Mesendoderm (in vitro differentiated cells): ENCODE measurements around the gene FAM9C. TPM values are rescaled to one million over a fixed set of nuclear protein-coding genes. Genes with fewer than 3 reads are reported as not detected.

Experiments used
- DNase-seq: peaks from one replicate; pipeline ENCODE4 v3.0.0; 2013
- H2AK5ac ChIP-seq: 2 replicates; pipeline ENCODE4 v1.6.1; 2013; ENCODE audit warnings: low read length, inconsistent platforms
- H2BK120ac ChIP-seq: 2 replicates; pipeline ENCODE4 v1.6.1; 2013; ENCODE audit warnings: low read depth, mild to moderate bottlenecking, low read length, moderate library complexity, mixed read lengths
- H2BK15ac ChIP-seq: replicated peaks from 2 replicates; pipeline ENCODE4 v1.6.1; 2013; ENCODE audit warnings: low read depth, mild to moderate bottlenecking, moderate library complexity
- H2BK5ac ChIP-seq: 2 replicates; pipeline ENCODE4 v1.6.1; 2013; ENCODE audit warnings: low read length, inconsistent platforms
- H3K18ac ChIP-seq: 2 replicates; pipeline ENCODE4 v1.6.1; 2013; ENCODE audit warnings: mild to moderate bottlenecking, low read length, mixed read lengths
- H3K23ac ChIP-seq: one replicate; pipeline ENCODE4 v1.6.1; 2013; ENCODE audit warnings: low read length
- H3K27ac ChIP-seq: 2 replicates; pipeline ENCODE4 v1.5.1; 2013; ENCODE audit warnings: low read depth, mild to moderate bottlenecking, inconsistent platforms, low read length, moderate library complexity
- H3K27me3 ChIP-seq: 2 replicates; pipeline ENCODE4 v1.6.1; 2013; ENCODE audit warnings: low read length, control low read depth, mild to moderate bottlenecking, inconsistent platforms; ENCODE audit not compliant: insufficient read depth, poor library complexity
- H3K36me3 ChIP-seq: 2 replicates; pipeline ENCODE4 v1.6.1; 2013; ENCODE audit warnings: low read length, inconsistent platforms; ENCODE audit not compliant: control insufficient read depth, insufficient read depth
- H3K4ac ChIP-seq: one replicate; pipeline ENCODE4 v1.6.1; 2013; ENCODE audit warnings: low read depth, mild to moderate bottlenecking, low read length, moderate library complexity
- H3K4me1 ChIP-seq: 2 replicates; pipeline ENCODE4 v1.6.1; 2013; ENCODE audit warnings: low read depth, low read length, inconsistent platforms; ENCODE audit not compliant: control insufficient read depth
- H3K4me2 ChIP-seq: 2 replicates; pipeline ENCODE4 v1.6.1; 2013; ENCODE audit warnings: low read length
- H3K4me3 ChIP-seq: 2 replicates; pipeline ENCODE4 v1.5.1; 2013; ENCODE audit warnings: mild to moderate bottlenecking, low read length
- H3K56ac ChIP-seq: one replicate; pipeline ENCODE4 v1.6.1; 2013; ENCODE audit warnings: low read length
- H3K79me1 ChIP-seq: 2 replicates; pipeline ENCODE4 v1.6.1; 2013; ENCODE audit warnings: low read length, inconsistent platforms
- H3K79me2 ChIP-seq: 2 replicates; pipeline ENCODE4 v1.6.1; 2013; ENCODE audit warnings: mild to moderate bottlenecking, low read length; ENCODE audit not compliant: control insufficient read depth, insufficient read depth
- H3K9ac ChIP-seq: 2 replicates; pipeline ENCODE4 v1.6.1; 2013; ENCODE audit warnings: low read length, inconsistent platforms
- H4K5ac ChIP-seq: one replicate; pipeline ENCODE4 v1.6.1; 2013; ENCODE audit warnings: low read length
- H4K8ac ChIP-seq: one replicate; pipeline ENCODE4 v1.6.1; 2013; ENCODE audit warnings: low read depth, mild to moderate bottlenecking, control low read depth, low read length, moderate library complexity
- WGBS: extraction: QIAGEN DNeasy Blood & Tissue Kit; methylation state at CpG from one replicate; pipeline ENCODE4 v1.1.7; 2013; ENCODE audit warnings: low lambda C conversion rate, missing lambda C conversion rate; ENCODE audit not compliant: insufficient coverage; ENCODE audit errors: extremely low coverage; 5-methylcytosine and 5-hydroxymethylcytosine counted together
- polyA plus RNA-seq, 2 experiments: library from polyadenylated mRNA; stranded (reverse); fragments of 200-250 nt; gene quantifications; one replicate each; pipeline ENCODE4 v1.2.3, GENCODE V29; 2013

The FAM9C gene
- 0.21 TPM for polyA plus RNA-seq (2013, experiment 1 of 2)
- polyA plus RNA-seq (2013, experiment 2 of 2) = 0.20 TPM

DNA sequence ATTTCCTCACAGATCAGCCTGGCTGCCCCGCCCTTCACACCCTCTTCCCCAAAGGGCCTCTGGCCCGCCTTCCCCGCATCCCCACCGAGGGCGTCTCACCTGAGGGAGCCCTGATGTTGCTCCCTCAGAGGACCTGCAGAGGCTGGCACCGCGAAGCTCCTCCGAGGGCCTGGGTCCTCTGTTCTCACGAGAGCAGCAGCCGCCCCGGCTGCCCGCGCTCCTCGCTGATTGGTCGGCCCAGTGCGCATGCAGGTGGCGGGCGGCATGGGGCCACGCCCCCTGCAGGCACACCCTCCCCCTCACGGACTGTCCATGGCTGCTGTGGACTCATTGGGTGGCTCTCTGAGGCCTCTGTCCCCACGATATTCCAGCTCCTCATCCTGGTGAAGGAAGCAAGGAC is at the start of gene FAM9C:
FAM9C (minus strand) TSS at position 180 of the 400 bp plus-strand sequence. CDS start 831 bp downstream, outside the sequence.
- Histone ChIP-seq H3K4me1 (no peaks in the 10 kb centered on the region), H2BK15ac (no peak within 1 kb of the TSS), H3K18ac (no peak within 1 kb of the TSS), H3K9ac (no peak within 1 kb of the TSS), H3K56ac (no peak within 1 kb of the TSS), H3K79me1 (no peaks in the 10 kb centered on the region), H2AK5ac (no peak within 1 kb of the TSS), H3K23ac (no peak within 1 kb of the TSS), H3K36me3 (no peaks in the 10 kb centered on the region), H2BK120ac (no peak within 1 kb of the TSS), H2BK5ac (no peak within 1 kb of the TSS), H3K4ac (no peak within 1 kb of the TSS), H3K27me3 (no peaks in the 10 kb centered on the region), H4K8ac (no peak within 1 kb of the TSS), H4K5ac (no peak within 1 kb of the TSS), H3K27ac (no peak within 1 kb of the TSS), H3K4me2 (no peak within 1 kb of the TSS), H3K4me3 (no peak within 1 kb of the TSS), H3K79me2 (no peaks in the 10 kb centered on the region)
- no peak for DNase-seq
- no CpG with 5 or more reads among the region's 21 CpGs for WGBS

DNA sequence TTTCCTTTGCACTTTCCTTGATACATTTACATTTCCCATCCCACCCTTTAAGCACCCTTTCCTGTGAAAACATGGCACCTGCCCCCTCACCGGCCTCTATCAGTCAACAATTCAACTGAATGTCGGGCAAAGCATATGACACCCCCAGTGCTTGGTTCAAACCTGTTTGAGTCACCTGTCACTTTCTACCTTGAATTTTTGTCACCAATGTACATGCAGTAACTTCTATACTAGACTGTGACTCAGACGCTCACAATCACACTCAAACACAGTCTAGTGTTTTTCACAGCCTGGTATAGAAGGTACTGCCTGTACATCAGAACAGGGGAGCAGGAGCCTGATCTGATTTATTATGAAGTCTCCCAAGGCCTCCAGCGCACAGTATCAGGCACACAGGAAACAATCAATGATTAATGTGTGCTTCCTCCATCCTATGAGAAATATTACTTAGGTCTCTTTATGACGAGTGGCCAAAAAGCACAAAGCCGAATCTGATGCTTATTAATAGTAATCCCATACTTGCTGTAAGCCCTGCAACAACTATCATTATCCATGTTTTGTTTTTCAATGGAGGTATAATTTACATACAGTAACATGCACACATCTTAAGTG is 49.2 kb upstream of the FAM9C start:
- Histone ChIP-seq H3K4ac (no peak overlapping the region), H2BK15ac (no peak overlapping the region), H3K4me1 (no peaks in the 10 kb centered on the region), H3K27ac (no peak overlapping the region), H3K4me3 (no peak overlapping the region), H3K23ac (no peak overlapping the region), H3K79me2 (no peaks in the 10 kb centered on the region), H3K36me3 (no peaks in the 10 kb centered on the region), H2BK5ac (no peak overlapping the region), H4K8ac (no peak overlapping the region), H2BK120ac (no peak overlapping the region), H2AK5ac (no peak overlapping the region), H3K27me3 (no peaks in the 10 kb centered on the region), H3K4me2 (no peak overlapping the region), H3K79me1 (no peaks in the 10 kb centered on the region), H3K9ac (no peak overlapping the region), H4K5ac (no peak overlapping the region), H3K18ac (no peak overlapping the region), H3K56ac (no peak overlapping the region)
- no CpG with 5 or more reads among the region's 6 CpGs for WGBS
- DNase-seq = no peak

GRCh38 chrX:13092455-13092941 is 48.1 kb upstream of the FAM9C start:
- H3K79me2 ChIP-seq = no peaks in the 10 kb centered on the region
- H4K8ac ChIP-seq = no peak overlapping the region
- no peak overlapping the region for H3K4me3 ChIP-seq
- H2AK5ac ChIP-seq = no peak overlapping the region
- H3K27ac ChIP-seq = no peak overlapping the region
- no peak overlapping the region for H3K18ac ChIP-seq
- H3K4me1 ChIP-seq = no peaks in the 10 kb centered on the region
- no peaks in the 10 kb centered on the region for H3K36me3 ChIP-seq
- H3K23ac ChIP-seq = no peak overlapping the region
- H4K5ac ChIP-seq = no peak overlapping the region
- H3K27me3 ChIP-seq = no peaks in the 10 kb centered on the region
- H3K79me1 ChIP-seq = no peaks in the 10 kb centered on the region
- no peak overlapping the region for H2BK5ac ChIP-seq
- no CpG with 5 or more reads among the region's 7 CpGs for WGBS
- H2BK15ac ChIP-seq = no peak overlapping the region
- no peak overlapping the region for H3K9ac ChIP-seq
- no peak overlapping the region for H2BK120ac ChIP-seq
- no peak overlapping the region for H3K4me2 ChIP-seq
- no peak overlapping the region for H3K4ac ChIP-seq
- H3K56ac ChIP-seq = no peak overlapping the region
- DNase-seq = no peak

GRCh38 chrX:13091111-13091765 is 46.8 kb upstream of the FAM9C start:
- no CpG with 5 or more reads among the region's 6 CpGs for WGBS
- Histone ChIP-seq H2AK5ac (no peak overlapping the region), H2BK120ac (no peak overlapping the region), H3K18ac (no peak overlapping the region), H3K36me3 (no peaks in the 10 kb centered on the region), H2BK15ac (no peak overlapping the region), H3K27me3 (no peaks in the 10 kb centered on the region), H4K5ac (no peak overlapping the region), H3K79me2 (no peaks in the 10 kb centered on the region), H3K4me3 (no peak overlapping the region), H3K4me2 (no peak overlapping the region), H3K23ac (no peak overlapping the region), H2BK5ac (no peak overlapping the region), H3K4me1 (no peaks in the 10 kb centered on the region), H3K79me1 (no peaks in the 10 kb centered on the region), H4K8ac (no peak overlapping the region), H3K56ac (no peak overlapping the region), H3K27ac (no peak overlapping the region), H3K4ac (no peak overlapping the region), H3K9ac (no peak overlapping the region)
- no peak for DNase-seq

DNA sequence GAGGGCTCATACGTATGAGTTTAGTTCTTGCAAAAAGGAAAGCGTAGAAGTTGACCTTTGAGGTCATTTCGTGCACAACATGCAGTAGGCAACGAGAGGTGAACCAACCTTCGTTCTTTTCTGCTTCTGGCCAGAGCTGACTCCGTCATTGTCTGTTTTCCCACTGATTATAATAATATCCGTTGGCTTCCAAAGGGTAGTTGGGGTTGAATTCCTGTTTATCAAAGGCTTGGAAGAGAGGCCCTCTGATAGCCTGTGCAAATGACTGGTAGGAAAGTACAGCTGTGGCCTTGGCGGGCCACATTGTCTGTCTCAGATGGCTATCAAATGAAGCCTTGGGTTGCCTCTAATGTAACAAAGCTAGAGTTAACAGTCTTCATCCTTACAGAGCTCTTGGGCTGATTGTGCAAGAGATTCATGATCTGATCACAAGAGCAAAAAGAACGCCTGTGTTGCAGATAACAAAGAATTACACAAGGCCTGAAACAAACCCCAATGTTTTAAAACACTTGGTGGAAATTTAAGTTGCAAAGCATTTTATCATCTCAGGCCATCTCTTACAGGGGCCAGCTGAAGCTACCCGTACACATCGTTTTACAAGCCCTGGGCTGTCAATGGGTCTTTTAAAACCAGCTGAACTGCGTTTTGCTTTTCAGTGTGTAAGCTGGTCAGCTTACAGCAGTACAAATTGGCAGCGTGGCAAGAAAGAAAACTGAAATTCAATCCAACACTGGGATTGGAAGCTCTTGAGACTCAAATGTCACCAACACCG is 46.1 kb upstream of the FAM9C start:
- no peak overlapping the region for H2BK15ac ChIP-seq
- H3K79me1 ChIP-seq = no peaks in the 10 kb centered on the region
- H3K18ac ChIP-seq = peak overlapping the region; percentile 60
- H3K4me1 ChIP-seq = no peaks in the 10 kb centered on the region
- no peak overlapping the region for H2BK120ac ChIP-seq
- H3K4ac ChIP-seq = no peak overlapping the region
- H3K79me2 ChIP-seq = no peaks in the 10 kb centered on the region
- H3K9ac ChIP-seq = no peak overlapping the region
- no peak overlapping the region for H3K23ac ChIP-seq
- no peaks in the 10 kb centered on the region for H3K27me3 ChIP-seq
- no peak overlapping the region for H3K4me2 ChIP-seq
- no peak overlapping the region for H3K27ac ChIP-seq
- H2AK5ac ChIP-seq = no peak overlapping the region
- no CpG with 5 or more reads among the region's 14 CpGs for WGBS
- H3K56ac ChIP-seq = no peak overlapping the region
- H4K5ac ChIP-seq = no peak overlapping the region
- H3K4me3 ChIP-seq = no peak overlapping the region
- no peak overlapping the region for H2BK5ac ChIP-seq
- DNase-seq = no peak
- H3K36me3 ChIP-seq = no peaks in the 10 kb centered on the region
- H4K8ac ChIP-seq = no peak overlapping the region
